ENCODE measurements around the gene PROZ. TPM values are rescaled to one million over a fixed set of nuclear protein-coding genes. Genes with fewer than 3 reads are reported as not detected.

The PROZ gene
- total RNA-seq, 5 donors from 2014 or later (not counting 1 experiment from before 2014, with no cell fraction given) = not detected

GRCh38 chr13:113116206-113116800 lies 42.1 kb upstream of the PROZ start:
- peak in 1 of 35 experiments; percentile 13 for DNase-seq
- peaks cover 0 to 40% of the 10 kb centered on the region in 2 experiments for H3K27me3 ChIP-seq (replicated peaks in 1 of 2; ENCODE audit: control insufficient read depth in 2 of 2, extremely low read depth in 1 of 2, insufficient read depth in 2 of 2, low read length in 1 of 2)
- no peaks in the 10 kb centered on the region for H3K36me3 ChIP-seq (ENCODE audit: control insufficient read depth in 2 of 2, extremely low read depth in 1 of 2, insufficient read depth in 1 of 2, low read length in 1 of 2)
- ATAC-seq (replicated peaks in 1 of 4) = no peak
- H3K4me3 ChIP-seq (ENCODE audit: control insufficient read depth in 1 of 2, extremely low read depth in 1 of 2, low read length in 1 of 2) = no peak overlapping the region
- H3K4me1 Mint-ChIP-seq = peaks cover 0 to 2% (median 0%) of the 10 kb centered on the region in 3 donors
- H3K4me3 Mint-ChIP-seq = no peak overlapping the region
- peaks cover 0 to 5% of the 10 kb centered on the region in 2 experiments for H3K4me1 ChIP-seq (ENCODE audit: control insufficient read depth in 1 of 2, extremely low read depth in 1 of 2, insufficient read depth in 2 of 2, low read length in 2 of 2)
- CTCF ChIA-PET = no interaction called here
- no peaks in the 10 kb centered on the region for H3K9me3 Mint-ChIP-seq
- no peak overlapping the region for H3K27ac ChIP-seq (ENCODE audit: low read length)
- no peak overlapping the region for H3K27ac Mint-ChIP-seq
- H3K27me3 Mint-ChIP-seq = peaks cover 0 to 7% of the 10 kb centered on the region in 2 donors
- no peaks in the 10 kb centered on the region for H3K36me3 Mint-ChIP-seq
- no peaks in the 10 kb centered on the region for H3K9me3 ChIP-seq
- POLR2A ChIA-PET = no interaction called here
- WGBS (ENCODE audit: insufficient coverage) = 80% methylated on average over 7 of the region's 10 CpGs

GRCh38 chr13:113116871-113117271 lies 41.6 kb upstream of the PROZ start:
- ATAC-seq (replicated peaks in 1 of 4) (no peak), DNase-seq (peak in 1 of 35 experiments; percentile 19)
- Mint-ChIP-seq H3K27ac (no peak overlapping the region), H3K4me3 (no peak overlapping the region), H3K4me1 (peaks cover 0 to 2% (median 0%) of the 10 kb centered on the region in 3 donors), H3K27me3 (peaks cover 0 to 7% of the 10 kb centered on the region in 2 donors), H3K9me3 (no peaks in the 10 kb centered on the region), H3K36me3 (no peaks in the 10 kb centered on the region)
- Histone ChIP-seq H3K4me3 (ENCODE audit: control insufficient read depth in 1 of 2, extremely low read depth in 1 of 2, low read length in 1 of 2) (no peak overlapping the region), H3K36me3 (ENCODE audit: control insufficient read depth in 2 of 2, extremely low read depth in 1 of 2, insufficient read depth in 1 of 2, low read length in 1 of 2) (no peaks in the 10 kb centered on the region), H3K4me1 (ENCODE audit: control insufficient read depth in 1 of 2, extremely low read depth in 1 of 2, insufficient read depth in 2 of 2, low read length in 2 of 2) (peaks cover 0 to 5% of the 10 kb centered on the region in 2 experiments), H3K27me3 (replicated peaks in 1 of 2; ENCODE audit: control insufficient read depth in 2 of 2, extremely low read depth in 1 of 2, insufficient read depth in 2 of 2, low read length in 1 of 2) (peaks cover 0 to 39% of the 10 kb centered on the region in 2 experiments), H3K9me3 (no peaks in the 10 kb centered on the region), H3K27ac (ENCODE audit: low read length) (no peak overlapping the region)
- POLR2A ChIA-PET = no interaction called here
- CTCF ChIA-PET = no interaction called here
- WGBS (ENCODE audit: insufficient coverage) = 86% methylated on average over 7 of the region's 10 CpGs

GRCh38 chr13:113117335-113117872 lies 41.0 kb upstream of the PROZ start:
- H3K4me3 ChIP-seq (ENCODE audit: control insufficient read depth in 1 of 2, extremely low read depth in 1 of 2, low read length in 1 of 2) = no peak overlapping the region
- ATAC-seq (replicated peaks in 1 of 4) (no peak), DNase-seq (no peak)
- no peaks in the 10 kb centered on the region for H3K9me3 Mint-ChIP-seq
- H3K4me1 ChIP-seq (ENCODE audit: control insufficient read depth in 1 of 2, extremely low read depth in 1 of 2, insufficient read depth in 2 of 2, low read length in 2 of 2) = peaks cover 0 to 5% of the 10 kb centered on the region in 2 experiments
- H3K4me3 Mint-ChIP-seq = no peak overlapping the region
- no peaks in the 10 kb centered on the region for H3K36me3 Mint-ChIP-seq
- no peak overlapping the region for H3K27ac ChIP-seq (ENCODE audit: low read length)
- H3K27me3 ChIP-seq (replicated peaks in 1 of 2; ENCODE audit: control insufficient read depth in 2 of 2, extremely low read depth in 1 of 2, insufficient read depth in 2 of 2, low read length in 1 of 2) = peaks cover 0 to 40% of the 10 kb centered on the region in 2 experiments
- H3K4me1 Mint-ChIP-seq = peaks cover 0 to 2% (median 0%) of the 10 kb centered on the region in 3 donors
- ChIA-PET POLR2A (no interaction called here), CTCF (no interaction called here)
- 93% methylated on average over 20 of the region's 26 CpGs for WGBS (ENCODE audit: insufficient coverage)
- H3K27me3 Mint-ChIP-seq = peaks cover 0 to 7% of the 10 kb centered on the region in 2 donors
- no peak overlapping the region for H3K27ac Mint-ChIP-seq
- H3K36me3 ChIP-seq (ENCODE audit: control insufficient read depth in 2 of 2, extremely low read depth in 1 of 2, insufficient read depth in 1 of 2, low read length in 1 of 2) = no peaks in the 10 kb centered on the region
- no peaks in the 10 kb centered on the region for H3K9me3 ChIP-seq

DNA sequence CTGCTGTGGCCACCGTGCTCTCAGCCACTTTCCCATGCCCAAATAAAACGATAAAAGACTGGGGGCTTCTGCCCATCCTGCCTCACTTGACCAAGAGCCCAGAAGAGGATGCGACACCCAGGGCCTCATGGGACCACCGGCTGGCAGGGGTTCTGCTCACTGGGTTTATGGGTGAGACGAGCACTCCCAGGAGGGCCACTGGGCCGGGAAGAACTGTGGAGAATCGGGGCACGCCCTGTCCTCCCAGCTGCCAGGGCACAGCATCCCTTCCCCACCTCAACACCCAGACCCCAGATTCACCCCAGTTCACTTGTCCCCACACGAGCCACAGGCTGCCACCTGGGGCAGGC lies 40.6 kb upstream of the PROZ start:
- 76% methylated on average over 8 of the region's 9 CpGs for WGBS (ENCODE audit: insufficient coverage)
- ChIA-PET CTCF (no interaction called here), POLR2A (no interaction called here)
- peaks cover 0 to 2% (median 0%) of the 10 kb centered on the region in 3 donors for H3K4me1 Mint-ChIP-seq
- no peak for ATAC-seq (replicated peaks in 1 of 4)
- H3K4me3 Mint-ChIP-seq = no peak overlapping the region
- DNase-seq = no peak
- H3K27ac Mint-ChIP-seq = no peak overlapping the region
- H3K4me1 ChIP-seq (ENCODE audit: control insufficient read depth in 1 of 2, extremely low read depth in 1 of 2, insufficient read depth in 2 of 2, low read length in 2 of 2) = peaks cover 0 to 5% of the 10 kb centered on the region in 2 experiments
- H3K27me3 Mint-ChIP-seq = peaks cover 0 to 7% of the 10 kb centered on the region in 2 donors
- no peaks in the 10 kb centered on the region for H3K9me3 Mint-ChIP-seq
- no peaks in the 10 kb centered on the region for H3K36me3 ChIP-seq (ENCODE audit: control insufficient read depth in 2 of 2, extremely low read depth in 1 of 2, insufficient read depth in 1 of 2, low read length in 1 of 2)
- no peak overlapping the region for H3K27ac ChIP-seq (ENCODE audit: low read length)
- peaks cover 0 to 41% of the 10 kb centered on the region in 2 experiments for H3K27me3 ChIP-seq (replicated peaks in 1 of 2; ENCODE audit: control insufficient read depth in 2 of 2, extremely low read depth in 1 of 2, insufficient read depth in 2 of 2, low read length in 1 of 2)
- no peaks in the 10 kb centered on the region for H3K9me3 ChIP-seq
- no peaks in the 10 kb centered on the region for H3K36me3 Mint-ChIP-seq
- H3K4me3 ChIP-seq (ENCODE audit: control insufficient read depth in 1 of 2, extremely low read depth in 1 of 2, low read length in 1 of 2) = no peak overlapping the region

- Mint-ChIP-seq H3K27me3 (peaks cover 0 to 10% of the 10 kb centered on the region in 2 donors), H3K9me3 (no peaks in the 10 kb centered on the region), H3K4me1 (peaks cover 0 to 2% (median 0%) of the 10 kb centered on the region in 3 donors), H3K27ac (no peak overlapping the region), H3K4me3 (no peak overlapping the region), H3K36me3 (no peaks in the 10 kb centered on the region)
- no peak overlapping the region for H3K27ac ChIP-seq (ENCODE audit: low read length)
- 92% methylated on average over 41 of the region's 42 CpGs for WGBS (ENCODE audit: insufficient coverage)
- no peaks in the 10 kb centered on the region for H3K36me3 ChIP-seq (ENCODE audit: control insufficient read depth in 2 of 2, extremely low read depth in 1 of 2, insufficient read depth in 1 of 2, low read length in 1 of 2)
- peaks cover 0 to 46% of the 10 kb centered on the region in 2 experiments for H3K27me3 ChIP-seq (replicated peaks in 1 of 2; ENCODE audit: control insufficient read depth in 2 of 2, extremely low read depth in 1 of 2, insufficient read depth in 2 of 2, low read length in 1 of 2)
- H3K4me1 ChIP-seq (ENCODE audit: control insufficient read depth in 1 of 2, extremely low read depth in 1 of 2, insufficient read depth in 2 of 2, low read length in 2 of 2) = peaks cover 0 to under 1% of the 10 kb centered on the region in 2 experiments
- DNase-seq = no peak
- POLR2A ChIA-PET = no interaction called here
- H3K9me3 ChIP-seq = no peaks in the 10 kb centered on the region
- H3K4me3 ChIP-seq (ENCODE audit: control insufficient read depth in 1 of 2, extremely low read depth in 1 of 2, low read length in 1 of 2) = no peak overlapping the region
- no peak for ATAC-seq (replicated peaks in 1 of 4)
- CTCF ChIA-PET = no interaction called here
Measured at GRCh38 chr13:113118261-113119021, 40.0 kb upstream of the PROZ start.

DNA sequence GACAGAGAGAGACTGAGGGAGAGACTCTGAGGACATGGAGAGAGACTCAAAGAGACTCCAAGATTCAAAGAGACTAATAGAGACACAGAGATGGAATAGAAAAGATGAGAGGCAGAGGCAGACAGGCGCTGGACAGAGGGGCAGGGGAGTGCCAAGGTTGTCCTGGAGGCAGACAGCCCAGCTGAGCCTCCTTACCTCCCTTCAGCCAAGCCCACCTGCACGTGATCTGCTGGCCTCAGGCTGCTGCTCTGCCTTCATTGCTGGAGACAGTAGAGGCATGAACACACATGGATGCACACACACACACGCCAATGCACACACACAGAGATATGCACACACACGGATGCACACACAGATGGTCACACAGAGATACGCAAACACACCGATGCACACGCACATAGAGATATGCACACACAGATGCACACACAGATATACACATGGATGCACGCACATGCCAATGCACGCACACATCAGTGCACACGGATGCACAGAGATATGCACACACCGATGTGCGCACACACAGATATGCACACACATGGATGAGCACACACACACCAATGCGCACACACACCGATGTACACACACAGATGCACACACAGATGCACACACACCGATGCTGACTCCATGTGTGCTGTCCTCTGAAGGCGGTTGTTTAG lies 39.2 kb upstream of the PROZ start:
- WGBS (ENCODE audit: insufficient coverage) = 90% methylated on average over 16 of the region's 16 CpGs
- Histone ChIP-seq H3K27me3 (replicated peaks in 1 of 2; ENCODE audit: control insufficient read depth in 2 of 2, extremely low read depth in 1 of 2, insufficient read depth in 2 of 2, low read length in 1 of 2) (peaks cover 0 to 50% of the 10 kb centered on the region in 2 experiments), H3K27ac (ENCODE audit: low read length) (no peak overlapping the region), H3K36me3 (ENCODE audit: control insufficient read depth in 2 of 2, extremely low read depth in 1 of 2, insufficient read depth in 1 of 2, low read length in 1 of 2) (no peaks in the 10 kb centered on the region), H3K4me1 (ENCODE audit: control insufficient read depth in 1 of 2, extremely low read depth in 1 of 2, insufficient read depth in 2 of 2, low read length in 2 of 2) (no peaks in the 10 kb centered on the region), H3K4me3 (ENCODE audit: control insufficient read depth in 1 of 2, extremely low read depth in 1 of 2, low read length in 1 of 2) (no peak overlapping the region), H3K9me3 (no peaks in the 10 kb centered on the region)
- ATAC-seq (replicated peaks in 1 of 4) (no peak), DNase-seq (no peak)
- H3K4me1 Mint-ChIP-seq = no peaks in the 10 kb centered on the region
- no peaks in the 10 kb centered on the region for H3K9me3 Mint-ChIP-seq
- H3K27ac Mint-ChIP-seq = no peak overlapping the region
- H3K4me3 Mint-ChIP-seq = no peak overlapping the region
- H3K27me3 Mint-ChIP-seq = peaks cover 0 to 11% of the 10 kb centered on the region in 2 donors
- H3K36me3 Mint-ChIP-seq = no peaks in the 10 kb centered on the region
- POLR2A ChIA-PET = no interaction called here
- CTCF ChIA-PET = no interaction called here
